Endothelial cell (in vitro differentiated cells): ENCODE results near the gene VTI1A. TPM values are rescaled to one million over a fixed set of nuclear protein-coding genes. Genes with fewer than 3 reads are reported as not detected.

Experiments
- DNase-seq: peaks from one replicate; pipeline ENCODE4 v3.0.0; 2021; ENCODE audit warnings: low spot score
- H3K27ac Mint-ChIP-seq: one replicate; pipeline ENCODE4 v1.8.0; 2021; ENCODE audit warnings: mixed read lengths, inconsistent platforms; ENCODE audit not compliant: unreplicated experiment
- H3K27me3 Mint-ChIP-seq: one replicate; pipeline ENCODE4 v1.8.0; 2021; ENCODE audit warnings: mild to moderate bottlenecking, moderate library complexity, mixed read lengths, inconsistent platforms; ENCODE audit not compliant: unreplicated experiment
- H3K36me3 Mint-ChIP-seq: one replicate; pipeline ENCODE4 v1.8.0; 2021; ENCODE audit warnings: mild to moderate bottlenecking, low read depth, mixed read lengths, inconsistent platforms; ENCODE audit not compliant: unreplicated experiment
- H3K4me1 Mint-ChIP-seq: one replicate; pipeline ENCODE4 v1.8.0; 2021; ENCODE audit warnings: mild to moderate bottlenecking, mixed read lengths, inconsistent platforms; ENCODE audit not compliant: unreplicated experiment
- H3K4me3 Mint-ChIP-seq: one replicate; pipeline ENCODE4 v1.8.0; 2021; ENCODE audit warnings: mild to moderate bottlenecking, mixed read lengths, inconsistent platforms; ENCODE audit not compliant: unreplicated experiment
- H3K9me3 Mint-ChIP-seq: one replicate; pipeline ENCODE4 v1.8.0; 2021; ENCODE audit warnings: mixed read lengths, inconsistent platforms; ENCODE audit not compliant: unreplicated experiment
- total RNA-seq: library from RNA; stranded (reverse); fragmentation: NEBNext Ultra II Directional; extraction: Animal tissue kit (Norgen Biotek cat#: 25700); gene quantifications from one replicate; pipeline ENCODE4 v1.2.1, GENCODE V29; 2021; ENCODE audit not compliant: unreplicated experiment
- TF ChIP-seq, protein P1 (sequence below): fragments of 200-600 bp; sonication (generic); IDR thresholded peaks from one replicate; pipeline ENCODE4 v1.5.0; 2021; ENCODE audit warnings: antibody characterized with exemption; ENCODE audit not compliant: unreplicated experiment

The VTI1A gene
- total RNA-seq, 1 donor from 2014 or later = 35.4 TPM

DNA sequence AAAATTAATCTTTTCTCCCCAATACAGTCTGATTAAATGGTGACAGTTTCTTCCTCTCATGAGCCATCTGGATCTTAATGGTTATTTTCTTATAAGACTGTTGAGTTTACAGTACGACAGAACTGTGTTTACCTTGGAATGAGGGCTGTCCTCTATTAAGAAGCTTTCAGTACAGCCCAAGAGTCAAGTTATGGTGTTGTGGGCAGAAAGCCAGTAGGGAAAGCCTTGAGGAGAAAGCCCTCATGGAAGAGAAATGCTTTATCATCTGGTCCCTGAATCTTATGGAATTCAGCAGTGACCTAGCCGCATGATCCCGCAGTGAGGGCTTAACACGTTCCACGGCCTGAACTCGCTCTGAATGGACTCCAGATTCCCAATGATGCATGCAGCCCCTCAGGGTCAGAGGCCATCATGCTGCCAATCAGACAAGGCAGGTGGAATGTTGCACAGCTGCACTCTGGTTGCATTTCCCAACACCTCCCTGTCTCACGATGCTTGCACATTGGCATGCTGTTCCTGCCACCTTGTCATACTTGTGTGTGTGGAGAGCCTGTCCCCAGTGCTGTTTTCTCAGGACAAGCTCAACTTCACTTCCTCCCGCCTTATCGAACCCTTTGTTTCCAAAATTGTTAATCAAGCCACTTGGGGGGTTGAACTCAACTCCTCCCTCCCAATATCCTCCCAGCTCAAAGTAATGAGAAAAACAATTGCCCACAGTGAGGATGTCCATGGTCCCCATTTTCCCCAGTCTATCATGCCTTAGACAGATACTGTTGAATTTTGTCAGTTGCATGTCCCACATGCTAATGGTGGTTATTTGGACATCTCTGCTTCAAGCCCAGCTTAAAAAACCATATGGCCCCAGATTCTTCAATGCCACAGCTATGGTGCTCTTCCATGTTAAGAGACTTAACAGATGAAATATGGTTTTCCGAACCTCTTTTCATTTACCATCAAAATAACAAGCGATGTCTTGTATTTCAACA, 291.9 kb downstream of the VTI1A start:
- TF ChIP-seq, protein P1, sequence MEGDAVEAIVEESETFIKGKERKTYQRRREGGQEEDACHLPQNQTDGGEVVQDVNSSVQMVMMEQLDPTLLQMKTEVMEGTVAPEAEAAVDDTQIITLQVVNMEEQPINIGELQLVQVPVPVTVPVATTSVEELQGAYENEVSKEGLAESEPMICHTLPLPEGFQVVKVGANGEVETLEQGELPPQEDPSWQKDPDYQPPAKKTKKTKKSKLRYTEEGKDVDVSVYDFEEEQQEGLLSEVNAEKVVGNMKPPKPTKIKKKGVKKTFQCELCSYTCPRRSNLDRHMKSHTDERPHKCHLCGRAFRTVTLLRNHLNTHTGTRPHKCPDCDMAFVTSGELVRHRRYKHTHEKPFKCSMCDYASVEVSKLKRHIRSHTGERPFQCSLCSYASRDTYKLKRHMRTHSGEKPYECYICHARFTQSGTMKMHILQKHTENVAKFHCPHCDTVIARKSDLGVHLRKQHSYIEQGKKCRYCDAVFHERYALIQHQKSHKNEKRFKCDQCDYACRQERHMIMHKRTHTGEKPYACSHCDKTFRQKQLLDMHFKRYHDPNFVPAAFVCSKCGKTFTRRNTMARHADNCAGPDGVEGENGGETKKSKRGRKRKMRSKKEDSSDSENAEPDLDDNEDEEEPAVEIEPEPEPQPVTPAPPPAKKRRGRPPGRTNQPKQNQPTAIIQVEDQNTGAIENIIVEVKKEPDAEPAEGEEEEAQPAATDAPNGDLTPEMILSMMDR = no peak
- no peaks in the 10 kb centered on the region for H3K36me3 Mint-ChIP-seq
- H3K9me3 Mint-ChIP-seq = no peaks in the 10 kb centered on the region
- H3K27ac Mint-ChIP-seq = no peak overlapping the region
- H3K4me1 Mint-ChIP-seq = peaks cover 36% of the 10 kb centered on the region
- no peaks in the 10 kb centered on the region for H3K27me3 Mint-ChIP-seq
- no peak for DNase-seq
- no peak overlapping the region for H3K4me3 Mint-ChIP-seq

DNA sequence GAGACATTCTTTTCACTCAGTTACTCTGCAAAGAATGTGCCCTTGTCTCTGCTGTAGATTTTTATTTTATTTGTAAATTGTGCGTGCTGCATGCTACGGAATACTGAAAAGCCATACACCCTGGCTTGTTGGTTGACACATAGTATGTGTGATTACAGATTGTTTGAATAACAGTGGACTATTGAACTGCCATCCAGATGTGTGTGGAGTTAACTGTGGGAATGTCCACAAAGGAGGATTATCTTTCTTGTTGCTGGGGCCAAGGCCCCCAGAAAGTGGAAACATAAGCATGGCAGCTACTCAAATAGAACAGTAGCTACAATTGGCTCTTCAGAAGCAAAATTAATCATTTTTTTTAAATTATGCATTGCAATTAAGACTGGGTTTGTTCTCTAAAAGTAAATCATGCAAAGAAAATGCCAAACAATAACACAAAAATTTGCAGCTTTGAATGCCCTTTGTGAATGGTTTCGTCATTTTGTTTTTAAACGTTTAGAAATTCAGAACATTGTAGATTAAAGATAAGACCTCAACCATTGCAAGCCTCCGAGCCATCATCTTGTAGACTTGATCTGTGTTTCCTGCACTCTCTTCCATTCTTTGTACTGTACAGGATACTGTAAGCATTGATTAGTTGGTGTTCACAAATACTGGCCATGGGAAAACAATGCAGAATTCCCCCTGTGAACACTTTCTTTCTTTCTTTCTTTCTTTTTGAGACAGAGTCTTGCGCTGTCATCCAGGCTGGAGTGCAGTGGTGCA, 292.8 kb downstream of the VTI1A start:
- DNase-seq = no peak
- Mint-ChIP-seq H3K36me3 (no peaks in the 10 kb centered on the region), H3K4me3 (no peak overlapping the region), H3K27ac (no peak overlapping the region), H3K4me1 (peaks cover 41% of the 10 kb centered on the region), H3K27me3 (no peaks in the 10 kb centered on the region), H3K9me3 (no peaks in the 10 kb centered on the region)
- TF ChIP-seq, protein P1 = no peak

DNA sequence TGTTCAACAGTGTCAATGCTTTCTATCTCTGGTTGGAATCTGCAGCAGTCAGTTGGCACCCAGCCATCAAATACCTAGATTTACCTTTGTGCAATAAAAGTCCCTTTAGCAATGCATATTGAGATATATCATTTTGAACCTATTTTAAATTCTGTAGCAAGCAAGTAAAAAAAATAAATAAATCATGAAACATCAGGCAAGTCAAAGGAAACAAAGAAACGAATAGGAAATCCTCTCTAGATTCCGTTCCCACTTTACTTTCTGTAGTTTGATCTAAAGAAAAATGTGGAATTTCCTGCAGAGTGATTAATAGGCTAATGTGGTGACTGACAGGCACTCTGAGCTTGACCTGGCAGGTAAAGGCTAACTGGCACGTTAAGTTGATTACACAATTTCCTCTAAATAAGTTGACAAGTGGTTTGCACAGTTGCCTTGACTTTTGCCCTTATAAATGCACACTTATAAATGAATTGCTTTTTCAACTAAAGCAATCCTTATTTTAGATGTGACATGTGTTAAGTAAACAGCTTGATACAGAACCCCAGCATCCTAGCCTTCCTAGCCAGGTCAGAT, 294.9 kb downstream of the VTI1A start:
- Mint-ChIP-seq H3K4me3 (no peak overlapping the region), H3K9me3 (no peaks in the 10 kb centered on the region), H3K36me3 (no peaks in the 10 kb centered on the region), H3K27me3 (no peaks in the 10 kb centered on the region), H3K27ac (no peak overlapping the region), H3K4me1 (peaks cover 59% of the 10 kb centered on the region)
- DNase-seq = no peak
- TF ChIP-seq, protein P1 = no peak

DNA sequence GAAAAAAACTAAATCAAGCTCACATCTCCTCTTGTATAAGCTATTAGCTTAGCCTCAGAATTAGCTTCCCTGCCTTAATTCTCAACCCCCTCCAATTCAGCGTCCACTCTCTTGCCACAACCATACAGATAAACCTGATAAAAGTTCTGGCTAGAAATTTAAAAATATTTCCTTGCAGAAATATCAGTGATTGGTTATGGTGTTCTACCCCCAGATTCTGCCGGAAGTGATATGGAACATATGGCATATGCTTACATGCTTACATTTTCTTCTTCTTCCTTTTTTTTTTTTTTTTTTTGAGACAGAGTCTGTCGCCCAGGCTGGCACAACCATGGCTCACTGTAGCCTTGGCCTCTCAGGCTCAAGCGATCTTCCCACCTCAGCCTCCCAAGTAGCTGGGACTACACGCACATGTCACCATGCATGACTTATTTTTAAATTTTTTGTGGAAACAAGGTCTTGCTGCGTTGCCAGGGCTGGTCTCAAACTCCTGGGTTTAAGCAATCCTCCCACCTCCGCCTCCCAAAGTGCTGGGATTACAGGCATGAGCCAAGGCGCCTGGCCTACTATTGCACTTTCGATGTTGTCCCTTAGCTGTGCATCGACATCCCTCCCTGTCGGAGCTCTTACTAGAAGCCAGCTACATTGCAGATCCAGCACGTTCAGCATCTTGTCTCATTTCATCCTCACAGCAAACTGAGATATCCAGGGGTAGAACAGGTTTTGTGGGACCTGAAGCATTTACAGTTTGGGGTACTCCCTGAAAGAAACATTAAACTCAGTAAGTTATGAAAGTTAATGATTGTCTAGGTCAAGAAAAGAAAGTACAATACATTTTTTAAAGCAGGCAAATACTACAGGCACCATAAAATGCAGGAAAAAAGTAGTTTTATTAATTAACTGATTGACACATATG, 297.4 kb downstream of the VTI1A start:
- no peak for DNase-seq
- H3K4me3 Mint-ChIP-seq = no peak overlapping the region
- peaks cover 47% of the 10 kb centered on the region for H3K4me1 Mint-ChIP-seq
- no peak overlapping the region for H3K27ac Mint-ChIP-seq
- TF ChIP-seq, protein P1 = no peak
- no peaks in the 10 kb centered on the region for H3K9me3 Mint-ChIP-seq
- H3K36me3 Mint-ChIP-seq = no peaks in the 10 kb centered on the region
- H3K27me3 Mint-ChIP-seq = no peaks in the 10 kb centered on the region
